ENCODE measurements around the gene KIAA0513.

KIAA0513 gene

GRCh38 chr16:85075236-85075924 lies 47.8 kb downstream of the KIAA0513 start:
- DNase-seq: no peak

DNA sequence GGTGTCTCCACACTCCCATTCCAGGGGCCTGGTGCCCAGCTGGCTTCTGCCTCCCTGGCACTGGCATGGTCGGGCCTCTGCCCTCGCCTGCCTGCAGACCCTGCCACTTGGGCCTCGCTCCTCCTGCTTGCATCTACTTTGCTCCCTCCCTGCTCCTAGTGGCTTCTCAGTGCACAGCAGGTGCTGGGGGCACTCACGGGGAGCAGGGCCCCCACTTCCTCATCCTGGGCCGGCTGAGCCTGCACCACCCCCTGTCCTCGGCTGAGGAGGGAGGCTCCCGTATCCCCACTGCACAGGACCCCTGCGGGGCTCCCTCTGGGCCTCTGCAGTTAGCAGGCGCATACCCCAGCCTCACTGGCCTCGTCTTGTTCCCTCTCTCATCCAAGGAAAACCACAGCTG lies 49.4 kb downstream of the KIAA0513 start:
- DNase-seq: no peak

DNA sequence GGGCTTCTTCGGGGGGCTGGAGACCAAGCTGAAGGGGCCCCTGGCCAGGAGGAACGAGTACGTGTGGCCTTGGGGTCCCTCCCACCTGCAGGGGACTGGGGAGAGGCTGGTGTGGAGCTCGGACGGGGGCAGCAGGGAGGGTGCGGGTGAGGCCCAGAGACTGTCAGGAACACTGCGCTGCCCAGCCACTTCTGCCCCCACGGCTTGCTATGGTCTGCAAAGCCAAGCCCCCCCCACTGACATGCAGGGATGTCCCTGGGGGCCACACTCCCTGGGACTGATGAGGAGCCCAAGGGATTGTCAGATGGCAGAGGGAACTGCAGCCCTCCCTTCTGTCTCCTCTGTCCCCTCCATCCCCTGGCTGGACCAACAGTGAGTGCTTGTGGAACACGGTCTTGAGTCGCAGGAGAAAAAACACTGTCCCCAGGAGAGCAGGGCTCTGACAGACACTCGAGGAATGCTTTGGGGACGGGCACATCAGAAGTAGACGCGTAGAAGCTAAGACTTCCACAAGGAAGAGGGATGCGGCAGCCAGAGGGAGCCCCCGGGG lies 50.1 kb downstream of the KIAA0513 start:
- DNase-seq: no peak

GRCh38 chr16:85078226-85078625 lies 50.6 kb downstream of the KIAA0513 start:
- no peak for DNase-seq

GRCh38 chr16:85078952-85079351 lies 51.4 kb downstream of the KIAA0513 start:
- DNase-seq: no peak

GRCh38 chr16:85079785-85080570 lies 52.4 kb downstream of the KIAA0513 start:
- DNase-seq: no peak

GRCh38 chr16:85081038-85081437 lies 53.4 kb downstream of the KIAA0513 start:
- no peak for DNase-seq

DNA sequence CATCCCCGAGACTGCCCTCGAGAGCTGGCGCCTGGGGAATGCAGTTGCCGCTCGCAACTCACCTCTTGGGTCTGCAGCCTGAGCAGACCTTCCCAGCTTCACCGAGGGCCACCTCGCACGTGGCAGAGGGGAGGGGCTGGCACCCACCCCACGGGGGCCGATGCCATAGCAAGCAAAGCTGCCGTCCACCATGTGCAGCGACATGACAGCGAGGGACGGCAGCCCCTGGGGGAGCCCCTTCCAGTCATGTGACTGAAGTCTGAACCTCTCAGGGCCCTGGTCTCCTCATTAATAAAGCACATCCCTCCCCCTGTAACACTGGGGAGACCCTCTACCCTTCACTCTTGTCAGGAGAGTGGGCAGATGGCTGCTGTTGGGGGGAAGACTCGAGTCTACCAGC lies 54.2 kb downstream of the KIAA0513 start:
- no peak for DNase-seq

GRCh38 chr16:85082173-85083050 lies 54.8 kb downstream of the KIAA0513 start:
- no peak for DNase-seq

GRCh38 chr16:85083051-85083639 lies 55.5 kb downstream of the KIAA0513 start:
- no peak for DNase-seq

GRCh38 chr16:85084841-85085510 lies 57.4 kb downstream of the KIAA0513 start:
- no peak for DNase-seq

DNA sequence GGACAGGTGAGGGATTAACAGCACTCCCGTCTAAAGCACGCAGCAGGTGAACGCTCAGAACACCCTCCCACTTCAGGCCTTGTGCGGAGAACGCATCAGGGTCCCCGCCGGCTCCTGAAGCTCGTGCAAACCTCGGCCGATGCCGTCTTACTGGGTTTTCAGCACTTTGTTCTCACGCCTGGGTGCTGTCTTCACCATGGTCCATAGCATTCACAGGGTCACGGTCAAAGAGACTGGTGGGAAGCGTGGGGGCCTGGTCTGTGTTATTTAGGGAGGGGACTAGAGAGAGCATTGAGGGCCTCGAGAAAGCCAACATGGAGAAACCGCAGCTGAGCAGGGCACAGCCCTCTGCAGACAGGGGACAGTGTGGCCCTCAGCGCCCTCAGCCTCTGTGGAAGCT lies 58.1 kb downstream of the KIAA0513 start:
- no peak for DNase-seq

DNA sequence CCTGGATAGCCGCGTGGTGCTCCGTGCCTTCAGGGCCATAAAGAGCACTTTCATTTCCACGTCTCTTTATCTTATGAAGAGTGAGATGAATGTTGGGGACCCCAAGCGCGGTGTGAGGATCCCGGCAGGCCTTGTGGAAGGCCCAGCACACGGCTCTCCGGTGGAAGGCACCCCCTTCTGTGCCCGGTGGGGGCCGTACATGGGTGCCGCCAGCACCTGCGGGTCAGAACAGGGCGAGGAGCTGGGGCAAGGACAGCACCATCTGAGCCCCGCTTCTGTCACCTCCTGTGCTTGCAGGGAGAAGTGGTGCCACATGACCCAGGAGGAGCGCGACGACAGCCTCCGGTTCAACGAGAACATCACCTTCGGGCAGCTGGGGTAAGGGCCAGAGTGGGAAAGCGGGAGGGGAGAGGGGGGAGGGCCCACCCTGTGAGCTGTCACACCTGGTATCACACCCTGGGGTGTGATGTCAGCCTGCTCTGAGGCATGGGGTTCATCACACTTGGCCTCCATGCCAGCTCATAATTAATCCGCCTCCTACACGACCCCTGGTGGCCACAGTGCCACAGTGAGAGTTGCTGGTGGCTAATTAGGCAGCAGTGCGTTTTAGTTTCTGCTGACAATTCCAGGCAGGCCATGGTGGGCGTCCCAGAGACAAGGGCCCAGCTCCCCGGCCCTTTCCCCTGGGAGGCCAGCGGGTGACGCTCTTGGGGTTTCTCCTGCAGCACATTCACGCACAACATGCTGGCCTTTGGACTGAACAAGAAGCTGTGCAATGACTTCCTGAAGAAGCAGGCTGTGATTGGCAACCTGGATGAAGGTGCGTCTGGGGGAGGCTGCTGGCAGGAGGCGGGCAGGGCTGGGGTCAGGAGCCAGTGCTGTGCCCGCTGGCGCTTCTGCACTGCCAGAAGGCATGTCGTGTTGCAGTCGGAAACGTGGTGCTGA lies 59.0 kb downstream of the KIAA0513 start:
- peak; percentile 75 for DNase-seq

DNA sequence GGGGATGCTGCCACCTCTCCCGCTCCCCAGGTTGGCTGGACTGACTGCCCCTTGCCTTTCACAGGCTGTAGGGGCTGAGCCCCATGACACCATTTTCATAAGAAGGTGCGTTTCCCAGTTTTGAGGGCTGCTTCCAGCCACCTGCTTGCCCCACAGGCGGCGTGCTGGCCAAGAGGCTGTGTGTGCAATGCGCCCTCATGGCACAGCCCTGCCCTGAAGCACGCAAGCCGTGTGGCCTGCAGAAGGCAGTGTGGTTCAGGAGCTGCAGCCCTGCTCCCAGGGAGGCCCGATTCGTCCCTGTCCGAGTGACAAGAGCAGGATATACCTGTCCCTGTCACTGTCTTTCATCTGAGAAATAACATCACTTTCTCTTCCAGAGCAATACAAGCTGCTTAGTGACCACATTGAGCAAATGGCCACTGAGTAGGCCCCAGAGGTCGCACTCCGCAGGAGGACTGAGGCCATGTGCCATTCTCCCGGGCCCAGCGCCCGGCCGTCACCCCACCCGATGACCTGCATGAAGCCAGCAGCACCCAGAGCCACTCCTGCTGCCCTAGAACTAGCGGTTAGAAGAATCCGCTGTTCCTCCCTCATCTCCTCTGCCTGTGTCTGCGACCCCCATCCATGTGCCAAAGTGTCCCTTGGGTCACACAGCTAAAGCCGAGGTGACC lies 60.4 kb downstream of the KIAA0513 start:
- no peak for DNase-seq

GRCh38 chr16:85088570-85089199 lies 61.1 kb downstream of the KIAA0513 start:
- DNase-seq: no peak

DNA sequence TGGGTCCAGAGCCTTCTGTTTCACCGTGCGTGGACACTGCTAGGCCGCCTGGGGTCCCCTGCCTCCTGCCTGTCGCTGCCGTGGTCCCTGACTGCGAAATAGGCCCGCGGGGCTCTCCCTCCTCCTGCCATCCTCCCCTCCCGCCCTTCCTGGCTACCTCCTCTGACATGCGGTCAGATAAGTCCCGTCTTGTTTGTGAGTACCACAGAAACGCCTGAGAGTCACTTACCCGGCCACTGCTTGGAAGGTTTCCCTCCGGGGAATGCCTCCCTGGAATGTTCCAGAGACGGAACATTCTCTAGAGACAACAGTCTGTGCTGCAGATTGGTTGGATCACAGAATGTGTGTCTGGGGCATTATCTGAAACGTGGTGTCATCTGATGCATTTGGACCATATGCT lies 61.9 kb downstream of the KIAA0513 start:
- DNase-seq: no peak

GRCh38 chr16:85090181-85090580 lies 62.6 kb downstream of the KIAA0513 start:
- DNase-seq: no peak

GRCh38 chr16:85090873-85091521 lies 63.4 kb downstream of the KIAA0513 start:
- no peak for DNase-seq

DNA sequence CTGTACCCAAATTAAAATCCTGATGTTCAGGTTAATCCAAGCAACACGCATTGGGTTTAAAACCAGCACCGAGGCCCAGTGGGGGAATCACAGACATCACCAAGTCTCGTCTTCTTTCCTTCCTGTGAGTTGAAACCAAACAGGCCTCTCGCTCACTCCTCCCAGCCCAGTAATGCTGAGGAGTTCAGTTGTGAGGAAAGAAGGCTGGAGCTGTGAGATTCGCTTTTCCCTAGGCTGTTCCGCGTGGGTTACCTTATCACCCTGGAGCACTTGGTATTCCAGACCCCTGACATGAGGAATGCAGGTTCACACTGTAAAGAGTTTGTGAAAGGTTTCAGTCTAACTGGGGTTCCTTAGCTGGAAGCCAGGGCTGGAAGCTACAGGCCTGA lies 63.9 kb downstream of the KIAA0513 start:
- DNase-seq: no peak

Data from activated CD4-positive, alpha-beta T cell treated with anti-CD3 and anti-CD28 coated beads, Interleukin-2, amount 50 U/mL, for 16 hours (primary cell).